ENCODE results near the gene ZNF691.
"Not testable (repeated sequence)": the region's sequence is repeated elsewhere in the genome, so short reads cannot be mapped to it uniquely, and the experiment has no call there.

The ZNF691 gene

GRCh38 chr1:42852608-42852980 lies 6.2 kb downstream of the ZNF691 start:
- no peak overlapping the region for H3K4me3 ChIP-seq (ENCODE audit: low read depth, low read length)
- in situ Hi-C loops (cut with HindIII; ENCODE audit: low sequenced_read_pairs), result no loop called here
- no peak for TF ChIP-seq CTCF (IDR thresholded peaks at IDR 0.05; ENCODE audit: low read depth, low read length)
- no peak for DNase-seq (ENCODE audit: low read depth, low spot score)

- no peak for DNase-seq (ENCODE audit: low read depth, low spot score)
- H3K4me3 ChIP-seq (ENCODE audit: low read depth, low read length), result no peak overlapping the region
- in situ Hi-C loops (cut with HindIII; ENCODE audit: low sequenced_read_pairs), result no loop called here
- TF ChIP-seq CTCF (IDR thresholded peaks at IDR 0.05; ENCODE audit: low read depth, low read length), result no peak
Measured at GRCh38 chr1:42853116-42853884, 6.9 kb downstream of the ZNF691 start.

GRCh38 chr1:42856554-42856953 lies 10.1 kb downstream of the ZNF691 start:
- DNase-seq (ENCODE audit: low read depth, low spot score); in situ Hi-C loops (cut with HindIII; ENCODE audit: low sequenced_read_pairs); H3K4me3 ChIP-seq (ENCODE audit: low read depth, low read length): not testable (repeated sequence)

DNA sequence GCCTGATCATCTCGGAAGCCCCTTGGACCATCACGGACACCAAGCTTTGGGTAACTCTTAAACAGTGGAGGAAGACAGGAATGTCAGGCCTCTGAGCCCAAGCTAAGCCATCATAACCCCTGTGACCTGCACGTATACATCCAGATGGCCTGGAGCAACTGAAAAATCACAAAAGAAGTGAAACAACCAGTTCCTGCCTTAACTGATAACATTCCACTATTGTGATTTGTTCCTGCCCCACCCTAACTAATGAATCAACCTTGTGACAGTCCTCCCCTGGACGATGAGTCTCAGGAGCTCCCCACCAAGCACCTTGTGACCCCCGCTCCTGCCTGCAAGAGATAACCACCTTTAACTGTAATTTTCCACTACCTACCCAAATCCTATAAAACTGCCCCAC lies 13.0 kb downstream of the ZNF691 start:
- in situ Hi-C loops (cut with HindIII; ENCODE audit: low sequenced_read_pairs); H3K4me3 ChIP-seq (ENCODE audit: low read depth, low read length); DNase-seq (ENCODE audit: low read depth, low spot score): not testable (repeated sequence)

- H3K4me3 ChIP-seq (ENCODE audit: low read depth, low read length), result no peak overlapping the region
- in situ Hi-C loops (cut with HindIII; ENCODE audit: low sequenced_read_pairs), result no loop called here
- no peak for TF ChIP-seq CTCF (IDR thresholded peaks at IDR 0.05; ENCODE audit: low read depth, low read length)
- DNase-seq (ENCODE audit: low read depth, low spot score), result no peak
Measured at GRCh38 chr1:42860339-42861013, 14.1 kb downstream of the ZNF691 start.

DNA sequence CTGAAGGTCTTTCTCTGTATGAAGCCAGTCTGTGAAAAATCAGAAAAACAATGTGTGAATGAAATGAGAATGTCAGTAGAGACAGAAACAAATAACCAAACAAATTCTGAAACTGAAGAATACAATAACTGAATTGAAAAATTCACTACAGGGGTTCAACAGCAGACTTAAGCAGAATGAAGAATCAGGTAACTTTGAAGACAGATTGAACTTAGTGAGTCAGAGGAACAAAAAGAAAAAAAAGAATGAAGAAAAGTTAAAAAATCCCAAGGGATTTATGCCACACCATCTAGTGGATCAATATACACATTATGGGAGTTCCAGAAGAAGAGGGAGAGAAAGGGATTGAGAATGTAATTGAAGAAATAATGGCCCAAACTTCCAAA lies 14.6 kb downstream of the ZNF691 start:
- H3K4me3 ChIP-seq (ENCODE audit: low read depth, low read length), result no peak overlapping the region
- TF ChIP-seq CTCF (IDR thresholded peaks at IDR 0.05; ENCODE audit: low read depth, low read length), result no peak
- in situ Hi-C loops (cut with HindIII; ENCODE audit: low sequenced_read_pairs), result no loop called here
- DNase-seq (ENCODE audit: low read depth, low spot score), result no peak

DNA sequence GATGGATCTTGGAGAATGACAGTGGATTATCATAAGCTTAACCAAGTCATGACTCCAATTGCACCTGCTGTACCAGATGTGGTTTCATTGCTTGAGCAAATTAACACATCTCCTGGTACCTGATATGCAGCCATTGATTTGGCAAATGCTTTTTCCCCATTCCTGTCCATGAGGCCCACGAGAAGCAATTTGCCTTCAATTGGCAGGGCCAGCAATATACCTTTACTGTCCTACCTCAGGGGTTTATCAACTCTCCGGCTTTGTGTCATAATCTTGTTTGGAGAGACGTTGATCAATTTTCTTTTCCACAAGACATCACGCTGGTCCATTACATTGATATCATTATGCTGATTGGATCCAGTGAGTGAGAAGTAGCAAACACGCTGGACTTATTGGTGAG lies 20.1 kb downstream of the ZNF691 start:
- no peak for DNase-seq (ENCODE audit: low read depth, low spot score)
- H3K4me3 ChIP-seq (ENCODE audit: low read depth, low read length), result no peak overlapping the region
- in situ Hi-C loops (cut with HindIII; ENCODE audit: low sequenced_read_pairs), result no loop called here
- TF ChIP-seq CTCF (IDR thresholded peaks at IDR 0.05; ENCODE audit: low read depth, low read length), result no peak

DNA sequence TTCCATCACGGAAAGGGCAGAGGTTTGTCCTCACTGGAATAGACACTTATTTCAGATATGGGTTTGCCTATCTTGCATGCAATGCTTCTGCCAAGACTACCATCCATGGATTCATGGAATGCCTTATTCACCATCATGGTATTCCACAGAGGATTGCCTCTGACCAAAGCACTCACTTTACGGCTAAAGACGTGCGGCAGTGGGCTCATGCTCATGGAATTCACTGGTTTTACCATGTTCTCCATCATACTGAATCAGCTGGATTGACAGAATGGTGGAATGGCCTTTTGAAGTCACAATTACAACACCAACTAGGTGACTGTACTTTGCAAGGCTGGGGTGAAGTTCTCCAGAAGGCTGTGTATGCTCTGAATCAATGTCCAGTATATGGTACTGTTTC lies 22.1 kb downstream of the ZNF691 start:
- H3K4me3 ChIP-seq (ENCODE audit: low read depth, low read length); DNase-seq (ENCODE audit: low read depth, low spot score); in situ Hi-C loops (cut with HindIII; ENCODE audit: low sequenced_read_pairs): not testable (repeated sequence)

- H3K4me3 ChIP-seq (ENCODE audit: low read depth, low read length); DNase-seq (ENCODE audit: low read depth, low spot score); in situ Hi-C loops (cut with HindIII; ENCODE audit: low sequenced_read_pairs): not testable (repeated sequence)
Measured at GRCh38 chr1:42869254-42869653, 22.8 kb downstream of the ZNF691 start.

DNA sequence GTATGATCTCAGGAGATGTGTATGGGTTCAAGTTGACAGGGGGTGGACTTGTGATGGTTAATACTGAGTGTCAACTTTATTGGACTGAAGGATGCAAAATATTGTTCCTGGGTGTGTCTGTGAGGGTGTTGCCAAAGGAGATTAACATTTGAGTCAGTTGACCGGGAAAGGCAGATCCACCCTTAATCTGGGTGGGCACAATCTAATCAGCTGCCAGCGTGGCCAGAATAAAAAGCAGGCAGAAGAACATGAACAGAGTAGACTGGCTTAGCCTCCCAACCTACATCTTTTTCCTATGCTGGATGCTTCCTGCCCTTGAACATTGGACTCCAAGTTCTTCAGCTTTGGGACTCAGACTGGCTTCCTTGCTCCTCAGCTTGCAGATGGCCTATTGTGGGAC lies 23.3 kb downstream of the ZNF691 start:
- DNase-seq (ENCODE audit: low read depth, low spot score); in situ Hi-C loops (cut with HindIII; ENCODE audit: low sequenced_read_pairs); H3K4me3 ChIP-seq (ENCODE audit: low read depth, low read length): not testable (repeated sequence)

DNA sequence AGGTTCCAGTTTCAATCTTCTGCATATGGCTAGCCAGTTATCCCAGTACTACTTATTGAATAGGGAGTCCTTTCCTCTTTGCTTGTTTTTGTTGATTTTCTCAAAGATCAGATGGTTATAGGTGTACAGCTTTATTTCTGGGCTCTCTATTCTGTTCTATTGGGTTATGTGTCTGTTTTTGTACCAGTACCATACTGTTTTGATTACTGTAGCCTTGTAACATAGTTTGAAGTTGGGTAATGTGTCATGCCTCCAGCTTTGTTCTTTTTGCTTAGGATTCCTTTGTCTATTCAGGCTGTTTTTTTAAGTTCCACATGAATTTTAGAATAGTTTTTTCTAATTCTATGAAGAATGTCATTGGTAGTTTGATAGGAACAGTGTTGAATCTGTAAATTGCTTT lies 26.7 kb downstream of the ZNF691 start:
- in situ Hi-C loops (cut with HindIII; ENCODE audit: low sequenced_read_pairs); H3K4me3 ChIP-seq (ENCODE audit: low read depth, low read length); DNase-seq (ENCODE audit: low read depth, low spot score): not testable (repeated sequence)

All from astrocyte of the spinal cord (primary cell).